Parathyroid adenoma (tissue), 2 donors: ENCODE results near the gene C14orf119.

Experiments
- H2AFZ ChIP-seq: fragments of 300-600 bp; sonication (generic); one replicate; pipeline ENCODE4 v1.7.0; 2017; ENCODE audit warnings: antibody characterized with exemption, mild to moderate bottlenecking
- H3K27ac ChIP-seq: fragments of 300-600 bp; sonication (generic); one replicate; pipeline ENCODE4 v1.7.0; 2017
- H3K27me3 ChIP-seq: fragments of 300-600 bp; sonication (generic); one replicate; pipeline ENCODE4 v1.7.0; 2017; ENCODE audit warnings: low read length; ENCODE audit not compliant: control insufficient read depth, insufficient read depth
- H3K36me3 ChIP-seq: fragments of 300-600 bp; sonication (generic); one replicate; pipeline ENCODE4 v1.7.0; 2017; ENCODE audit warnings: low read length; ENCODE audit not compliant: control insufficient read depth, insufficient read depth
- H3K4me1 ChIP-seq: fragments of 300-600 bp; sonication (generic); one replicate; pipeline ENCODE4 v1.7.0; 2017; ENCODE audit warnings: control low read depth
- H3K4me2 ChIP-seq: fragments of 300-600 bp; sonication (generic); one replicate; pipeline ENCODE4 v1.7.0; 2017; ENCODE audit warnings: low read length
- H3K4me3 ChIP-seq: fragments of 300-600 bp; sonication (generic); one replicate; pipeline ENCODE4 v1.7.0; 2017; ENCODE audit warnings: low read depth, low read length
- H3K79me2 ChIP-seq: fragments of 300-600 bp; sonication (generic); one replicate; pipeline ENCODE4 v1.7.0; 2017; ENCODE audit warnings: control low read depth
- H3K9ac ChIP-seq: fragments of 300-600 bp; sonication (generic); one replicate; pipeline ENCODE4 v1.7.0; 2017; ENCODE audit warnings: mild to moderate bottlenecking
- H3K9me3 ChIP-seq: fragments of 300-600 bp; sonication (generic); one replicate; pipeline ENCODE4 v1.7.0; 2017; ENCODE audit warnings: low read length; ENCODE audit not compliant: control insufficient read depth
- CTCF ChIP-seq: fragments of 300-600 bp; sonication (generic); IDR thresholded peaks from one replicate; pipeline ENCODE4 v1.7.0; 2017; ENCODE audit warnings: antibody characterized with exemption, mild to moderate bottlenecking
- donor health status: primary hyperparathyroidism.

The C14orf119 gene

GRCh38 chr14:23126548-23127278, 31.4 kb downstream of the C14orf119 start:
- Histone ChIP-seq H3K4me1 (peaks cover 82% of the 10 kb centered on the region), H3K4me3 (no peak overlapping the region), H3K4me2 (no peak overlapping the region), H3K9ac (no peak overlapping the region), H3K79me2 (peaks cover 4% of the 10 kb centered on the region), H3K9me3 (no peaks in the 10 kb centered on the region), H3K27ac (peak overlapping the region; percentile 100), H2AFZ (peak overlapping the region; percentile 20), H3K27me3 (no peaks in the 10 kb centered on the region), H3K36me3 (no peaks in the 10 kb centered on the region)
- no peak for TF ChIP-seq CTCF

- Histone ChIP-seq H3K4me1 (peaks cover 71% of the 10 kb centered on the region), H3K36me3 (no peaks in the 10 kb centered on the region), H3K4me2 (no peak overlapping the region), H3K9ac (no peak overlapping the region), H3K27ac (peak overlapping the region; percentile 100), H3K27me3 (no peaks in the 10 kb centered on the region), H3K4me3 (no peak overlapping the region), H3K9me3 (no peaks in the 10 kb centered on the region), H3K79me2 (peaks cover 4% of the 10 kb centered on the region), H2AFZ (no peak overlapping the region)
- TF ChIP-seq CTCF: no peak
Observed at GRCh38 chr14:23127861-23128260, 32.6 kb downstream of the C14orf119 start.

GRCh38 chr14:23128969-23129758, 33.9 kb downstream of the C14orf119 start:
- Histone ChIP-seq H2AFZ (no peak overlapping the region), H3K4me2 (no peak overlapping the region), H3K9ac (no peak overlapping the region), H3K4me3 (no peak overlapping the region), H3K27me3 (no peaks in the 10 kb centered on the region), H3K9me3 (no peaks in the 10 kb centered on the region), H3K79me2 (peaks cover 4% of the 10 kb centered on the region), H3K4me1 (peaks cover 58% of the 10 kb centered on the region), H3K36me3 (no peaks in the 10 kb centered on the region), H3K27ac (peak overlapping the region; percentile 100)
- no peak for TF ChIP-seq CTCF

GRCh38 chr14:23129759-23130316, 34.5 kb downstream of the C14orf119 start:
- Histone ChIP-seq H3K79me2 (peaks cover 4% of the 10 kb centered on the region), H3K9ac (peak overlapping the region; percentile 4), H2AFZ (no peak overlapping the region), H3K27me3 (no peaks in the 10 kb centered on the region), H3K4me1 (peaks cover 52% of the 10 kb centered on the region), H3K4me3 (no peak overlapping the region), H3K36me3 (no peaks in the 10 kb centered on the region), H3K27ac (peak overlapping the region; percentile 100), H3K9me3 (no peaks in the 10 kb centered on the region), H3K4me2 (no peak overlapping the region)
- TF ChIP-seq CTCF: no peak
